ENCODE measurements around the gene VCL. TPM values are rescaled to one million over a fixed set of nuclear protein-coding genes. Genes with fewer than 3 reads are reported as not detected.

The VCL gene
- total and polyA plus RNA-seq, 9 of the 15 experiments (the other 6 are each of a cell fraction or from before 2014, with no cell fraction given), result 29.8 to 186 (median 76.4) TPM

DNA sequence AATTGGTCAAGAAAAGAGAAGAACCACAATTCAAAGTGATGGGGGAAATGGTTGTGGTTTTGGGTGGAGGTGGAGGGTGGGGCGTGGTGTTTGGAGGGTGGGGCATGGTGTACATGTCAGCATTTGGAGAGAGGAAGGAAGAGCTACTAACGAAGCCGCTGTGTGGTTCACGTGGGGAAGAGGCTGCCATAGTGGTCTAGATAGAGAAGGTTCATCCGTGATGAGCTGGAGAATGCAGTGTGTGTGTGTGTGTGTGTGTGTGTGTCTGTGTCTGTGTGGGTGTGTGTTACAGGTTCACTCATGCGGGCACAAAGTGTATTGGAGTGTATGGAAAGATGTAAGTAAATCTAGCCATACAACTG, 6.1 kb upstream of the VCL start (continued):
- TF ChIP-seq, protein P1, sequence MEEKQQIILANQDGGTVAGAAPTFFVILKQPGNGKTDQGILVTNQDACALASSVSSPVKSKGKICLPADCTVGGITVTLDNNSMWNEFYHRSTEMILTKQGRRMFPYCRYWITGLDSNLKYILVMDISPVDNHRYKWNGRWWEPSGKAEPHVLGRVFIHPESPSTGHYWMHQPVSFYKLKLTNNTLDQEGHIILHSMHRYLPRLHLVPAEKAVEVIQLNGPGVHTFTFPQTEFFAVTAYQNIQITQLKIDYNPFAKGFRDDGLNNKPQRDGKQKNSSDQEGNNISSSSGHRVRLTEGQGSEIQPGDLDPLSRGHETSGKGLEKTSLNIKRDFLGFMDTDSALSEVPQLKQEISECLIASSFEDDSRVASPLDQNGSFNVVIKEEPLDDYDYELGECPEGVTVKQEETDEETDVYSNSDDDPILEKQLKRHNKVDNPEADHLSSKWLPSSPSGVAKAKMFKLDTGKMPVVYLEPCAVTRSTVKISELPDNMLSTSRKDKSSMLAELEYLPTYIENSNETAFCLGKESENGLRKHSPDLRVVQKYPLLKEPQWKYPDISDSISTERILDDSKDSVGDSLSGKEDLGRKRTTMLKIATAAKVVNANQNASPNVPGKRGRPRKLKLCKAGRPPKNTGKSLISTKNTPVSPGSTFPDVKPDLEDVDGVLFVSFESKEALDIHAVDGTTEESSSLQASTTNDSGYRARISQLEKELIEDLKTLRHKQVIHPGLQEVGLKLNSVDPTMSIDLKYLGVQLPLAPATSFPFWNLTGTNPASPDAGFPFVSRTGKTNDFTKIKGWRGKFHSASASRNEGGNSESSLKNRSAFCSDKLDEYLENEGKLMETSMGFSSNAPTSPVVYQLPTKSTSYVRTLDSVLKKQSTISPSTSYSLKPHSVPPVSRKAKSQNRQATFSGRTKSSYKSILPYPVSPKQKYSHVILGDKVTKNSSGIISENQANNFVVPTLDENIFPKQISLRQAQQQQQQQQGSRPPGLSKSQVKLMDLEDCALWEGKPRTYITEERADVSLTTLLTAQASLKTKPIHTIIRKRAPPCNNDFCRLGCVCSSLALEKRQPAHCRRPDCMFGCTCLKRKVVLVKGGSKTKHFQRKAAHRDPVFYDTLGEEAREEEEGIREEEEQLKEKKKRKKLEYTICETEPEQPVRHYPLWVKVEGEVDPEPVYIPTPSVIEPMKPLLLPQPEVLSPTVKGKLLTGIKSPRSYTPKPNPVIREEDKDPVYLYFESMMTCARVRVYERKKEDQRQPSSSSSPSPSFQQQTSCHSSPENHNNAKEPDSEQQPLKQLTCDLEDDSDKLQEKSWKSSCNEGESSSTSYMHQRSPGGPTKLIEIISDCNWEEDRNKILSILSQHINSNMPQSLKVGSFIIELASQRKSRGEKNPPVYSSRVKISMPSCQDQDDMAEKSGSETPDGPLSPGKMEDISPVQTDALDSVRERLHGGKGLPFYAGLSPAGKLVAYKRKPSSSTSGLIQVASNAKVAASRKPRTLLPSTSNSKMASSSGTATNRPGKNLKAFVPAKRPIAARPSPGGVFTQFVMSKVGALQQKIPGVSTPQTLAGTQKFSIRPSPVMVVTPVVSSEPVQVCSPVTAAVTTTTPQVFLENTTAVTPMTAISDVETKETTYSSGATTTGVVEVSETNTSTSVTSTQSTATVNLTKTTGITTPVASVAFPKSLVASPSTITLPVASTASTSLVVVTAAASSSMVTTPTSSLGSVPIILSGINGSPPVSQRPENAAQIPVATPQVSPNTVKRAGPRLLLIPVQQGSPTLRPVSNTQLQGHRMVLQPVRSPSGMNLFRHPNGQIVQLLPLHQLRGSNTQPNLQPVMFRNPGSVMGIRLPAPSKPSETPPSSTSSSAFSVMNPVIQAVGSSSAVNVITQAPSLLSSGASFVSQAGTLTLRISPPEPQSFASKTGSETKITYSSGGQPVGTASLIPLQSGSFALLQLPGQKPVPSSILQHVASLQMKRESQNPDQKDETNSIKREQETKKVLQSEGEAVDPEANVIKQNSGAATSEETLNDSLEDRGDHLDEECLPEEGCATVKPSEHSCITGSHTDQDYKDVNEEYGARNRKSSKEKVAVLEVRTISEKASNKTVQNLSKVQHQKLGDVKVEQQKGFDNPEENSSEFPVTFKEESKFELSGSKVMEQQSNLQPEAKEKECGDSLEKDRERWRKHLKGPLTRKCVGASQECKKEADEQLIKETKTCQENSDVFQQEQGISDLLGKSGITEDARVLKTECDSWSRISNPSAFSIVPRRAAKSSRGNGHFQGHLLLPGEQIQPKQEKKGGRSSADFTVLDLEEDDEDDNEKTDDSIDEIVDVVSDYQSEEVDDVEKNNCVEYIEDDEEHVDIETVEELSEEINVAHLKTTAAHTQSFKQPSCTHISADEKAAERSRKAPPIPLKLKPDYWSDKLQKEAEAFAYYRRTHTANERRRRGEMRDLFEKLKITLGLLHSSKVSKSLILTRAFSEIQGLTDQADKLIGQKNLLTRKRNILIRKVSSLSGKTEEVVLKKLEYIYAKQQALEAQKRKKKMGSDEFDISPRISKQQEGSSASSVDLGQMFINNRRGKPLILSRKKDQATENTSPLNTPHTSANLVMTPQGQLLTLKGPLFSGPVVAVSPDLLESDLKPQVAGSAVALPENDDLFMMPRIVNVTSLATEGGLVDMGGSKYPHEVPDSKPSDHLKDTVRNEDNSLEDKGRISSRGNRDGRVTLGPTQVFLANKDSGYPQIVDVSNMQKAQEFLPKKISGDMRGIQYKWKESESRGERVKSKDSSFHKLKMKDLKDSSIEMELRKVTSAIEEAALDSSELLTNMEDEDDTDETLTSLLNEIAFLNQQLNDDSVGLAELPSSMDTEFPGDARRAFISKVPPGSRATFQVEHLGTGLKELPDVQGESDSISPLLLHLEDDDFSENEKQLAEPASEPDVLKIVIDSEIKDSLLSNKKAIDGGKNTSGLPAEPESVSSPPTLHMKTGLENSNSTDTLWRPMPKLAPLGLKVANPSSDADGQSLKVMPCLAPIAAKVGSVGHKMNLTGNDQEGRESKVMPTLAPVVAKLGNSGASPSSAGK (IDR thresholded peaks at IDR 0.05), result no peak
- TF ChIP-seq TBL1XR1 (IDR thresholded peaks at IDR 0.05; ENCODE audit: low read length in 2 of 2) (0 out of 4 replicates have a peak, but pooled peaks of 1 of the 2 experiments have one; percentile 15), KLF16 (IDR thresholded peaks at IDR 0.05) (no peak), POLR2AphosphoS5 (IDR thresholded peaks at IDR 0.05; ENCODE audit: control insufficient read depth, insufficient read depth, low read depth, low read length) (peak; percentile 59), MAZ (CRISPR knock-in tag; conservative IDR thresholded peaks at IDR 0.05 in 1 of 2, IDR thresholded peaks at IDR 0.05 in 1 of 2) (peak; percentile 12 to 26; a peak in 3 of 4 replicates), ZNF644 (tag; IDR thresholded peaks at IDR 0.05; ENCODE audit: low read depth) (no peak), RAD21 (CRISPR knock-in tag; conservative IDR thresholded peaks at IDR 0.05 in 1 of 2, IDR thresholded peaks at IDR 0.05 in 1 of 2) (0 out of 4 replicates have a peak, but pooled peaks of 1 of the 2 experiments have one; percentile 23), SMAD3 (CRISPR knock-in tag; conservative IDR thresholded peaks at IDR 0.05) (0 out of 2 replicates have a peak, but pooled peaks have one; percentile 32)
- TF ChIP-seq, protein P2, sequence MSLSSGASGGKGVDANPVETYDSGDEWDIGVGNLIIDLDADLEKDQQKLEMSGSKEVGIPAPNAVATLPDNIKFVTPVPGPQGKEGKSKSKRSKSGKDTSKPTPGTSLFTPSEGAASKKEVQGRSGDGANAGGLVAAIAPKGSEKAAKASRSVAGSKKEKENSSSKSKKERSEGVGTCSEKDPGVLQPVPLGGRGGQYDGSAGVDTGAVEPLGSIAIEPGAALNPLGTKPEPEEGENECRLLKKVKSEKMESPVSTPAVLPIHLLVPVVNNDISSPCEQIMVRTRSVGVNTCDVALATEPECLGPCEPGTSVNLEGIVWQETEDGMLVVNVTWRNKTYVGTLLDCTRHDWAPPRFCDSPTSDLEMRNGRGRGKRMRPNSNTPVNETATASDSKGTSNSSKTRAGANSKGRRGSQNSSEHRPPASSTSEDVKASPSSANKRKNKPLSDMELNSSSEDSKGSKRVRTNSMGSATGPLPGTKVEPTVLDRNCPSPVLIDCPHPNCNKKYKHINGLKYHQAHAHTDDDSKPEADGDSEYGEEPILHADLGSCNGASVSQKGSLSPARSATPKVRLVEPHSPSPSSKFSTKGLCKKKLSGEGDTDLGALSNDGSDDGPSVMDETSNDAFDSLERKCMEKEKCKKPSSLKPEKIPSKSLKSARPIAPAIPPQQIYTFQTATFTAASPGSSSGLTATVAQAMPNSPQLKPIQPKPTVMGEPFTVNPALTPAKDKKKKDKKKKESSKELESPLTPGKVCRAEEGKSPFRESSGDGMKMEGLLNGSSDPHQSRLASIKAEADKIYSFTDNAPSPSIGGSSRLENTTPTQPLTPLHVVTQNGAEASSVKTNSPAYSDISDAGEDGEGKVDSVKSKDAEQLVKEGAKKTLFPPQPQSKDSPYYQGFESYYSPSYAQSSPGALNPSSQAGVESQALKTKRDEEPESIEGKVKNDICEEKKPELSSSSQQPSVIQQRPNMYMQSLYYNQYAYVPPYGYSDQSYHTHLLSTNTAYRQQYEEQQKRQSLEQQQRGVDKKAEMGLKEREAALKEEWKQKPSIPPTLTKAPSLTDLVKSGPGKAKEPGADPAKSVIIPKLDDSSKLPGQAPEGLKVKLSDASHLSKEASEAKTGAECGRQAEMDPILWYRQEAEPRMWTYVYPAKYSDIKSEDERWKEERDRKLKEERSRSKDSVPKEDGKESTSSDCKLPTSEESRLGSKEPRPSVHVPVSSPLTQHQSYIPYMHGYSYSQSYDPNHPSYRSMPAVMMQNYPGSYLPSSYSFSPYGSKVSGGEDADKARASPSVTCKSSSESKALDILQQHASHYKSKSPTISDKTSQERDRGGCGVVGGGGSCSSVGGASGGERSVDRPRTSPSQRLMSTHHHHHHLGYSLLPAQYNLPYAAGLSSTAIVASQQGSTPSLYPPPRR (CRISPR knock-in tag; IDR thresholded peaks at IDR 0.05; ENCODE audit: borderline replicate concordance), result no peak

Measured in K562 (cell line).